IMR-90 (cell line): Measurements from ENCODE around the gene ADCK1. TPM values are rescaled to one million over a fixed set of nuclear protein-coding genes. Genes with fewer than 3 reads are reported as not detected.

ENCODE experiments used
- ATAC-seq: fragments of 200-7000 bp; cut with Tn5 transposase; 2 replicates; pipeline ENCODE4 v1.9.1; 2020; ENCODE audit warnings: low read depth, mild to moderate bottlenecking, moderate library complexity
- BruUV-seq: library from RNA; stranded (reverse); fragments of 400-500 nt; replicated peaks from 2 replicates; lab custom pipeline; 2021; lab: Mats Ljungman, UMichigan
- CTCF ChIA-PET: fragments of 300-600 bp; formaldehyde crosslinking; extraction: SDS; loops from one replicate; lab custom pipeline; 2021; ENCODE audit warnings: antibody characterized with exemption; lab: Yijun Ruan, JAX
- POLR2A ChIA-PET: fragments of 300-600 bp; sonication (Branson Sonifier 250); formaldehyde crosslinking; loops from one replicate; lab custom pipeline; 2022; ENCODE audit warnings: antibody characterized with exemption; ENCODE audit not compliant: unreplicated experiment; lab: Charles Lee
- DNase-seq: peaks from one replicate; pipeline ENCODE4 v3.0.0; 2013
- H2AFZ ChIP-seq: replicated peaks from 2 replicates; pipeline ENCODE3; 2013; ENCODE audit warnings: low read length, mild to moderate bottlenecking; ENCODE audit not compliant: poor library complexity
- H2AK5ac ChIP-seq: 2 replicates; pipeline ENCODE4 v1.6.1; 2013; ENCODE audit warnings: low read depth, low read length, inconsistent platforms
- H2AK9ac ChIP-seq: replicated peaks from 2 replicates; pipeline ENCODE3; 2013; ENCODE audit warnings: mild to moderate bottlenecking, low read depth, low read length, moderate library complexity; ENCODE audit not compliant: poor library complexity
- H2BK120ac ChIP-seq: 2 replicates; pipeline ENCODE4 v1.6.1; 2013; ENCODE audit warnings: low read depth, low read length, inconsistent platforms
- H2BK15ac ChIP-seq: 3 replicates; pipeline ENCODE4 v1.6.1; 2013; ENCODE audit warnings: low read depth, low read length, inconsistent platforms
- H2BK20ac ChIP-seq: 2 replicates; pipeline ENCODE4 v1.6.1; 2013; ENCODE audit warnings: low read depth, mild to moderate bottlenecking, inconsistent platforms, low read length, moderate library complexity
- H2BK5ac ChIP-seq: 2 replicates; pipeline ENCODE4 v1.6.1; 2013; ENCODE audit warnings: mild to moderate bottlenecking, low read depth, low read length, inconsistent platforms; ENCODE audit not compliant: poor library complexity, severe bottlenecking
- H3K14ac ChIP-seq: replicated peaks from 2 replicates; pipeline ENCODE4 v1.6.1; 2013; ENCODE audit warnings: low read depth, low read length, inconsistent platforms
- H3K18ac ChIP-seq: 2 replicates; pipeline ENCODE4 v1.6.1; 2013; ENCODE audit warnings: low read depth, low read length, control low read depth
- H3K23ac ChIP-seq: 2 replicates; pipeline ENCODE4 v1.6.1; 2013; ENCODE audit warnings: low read depth, low read length, inconsistent platforms
- H3K27ac ChIP-seq: 2 replicates; pipeline ENCODE4 v1.5.1; 2013; ENCODE audit warnings: mild to moderate bottlenecking, control low read depth, low read length; ENCODE audit not compliant: insufficient read depth
- H3K27me3 ChIP-seq: 2 replicates; pipeline ENCODE4 v1.6.1; 2013; ENCODE audit warnings: low read length; ENCODE audit not compliant: control insufficient read depth, insufficient read depth
- H3K36me3 ChIP-seq: 2 replicates; pipeline ENCODE4 v1.6.1; 2013; ENCODE audit warnings: low read length, mixed read lengths; ENCODE audit not compliant: control insufficient read depth, insufficient read depth
- H3K4ac ChIP-seq: 2 replicates; pipeline ENCODE4 v1.6.1; 2013; ENCODE audit warnings: low read depth, low read length, inconsistent platforms
- H3K4me1 ChIP-seq: 2 replicates; pipeline ENCODE4 v1.6.1; 2013; ENCODE audit warnings: low read length, mixed read lengths; ENCODE audit not compliant: control insufficient read depth, insufficient read depth
- H3K4me2 ChIP-seq: 2 replicates; pipeline ENCODE4 v1.6.1; 2013; ENCODE audit warnings: low read depth, mild to moderate bottlenecking, control low read depth, low read length, moderate library complexity
- H3K4me3 ChIP-seq: 2 replicates; pipeline ENCODE4 v1.5.1; 2013; ENCODE audit warnings: low read depth, mild to moderate bottlenecking, control low read depth, low read length, moderate library complexity; ENCODE audit not compliant: insufficient read depth
- H3K56ac ChIP-seq: 2 replicates; pipeline ENCODE4 v1.6.1; 2013; ENCODE audit warnings: low read length, inconsistent platforms; ENCODE audit not compliant: insufficient read depth; ENCODE audit errors: extremely low read depth
- H3K79me1 ChIP-seq, 2 experiments: 2 replicates each; pipeline ENCODE4 v1.6.1; 2013; ENCODE audit warnings: low read length in 2 of 2, inconsistent platforms in 1 of 2, low read depth in 1 of 2
- H3K9ac ChIP-seq: 2 replicates; pipeline ENCODE4 v1.6.1; 2013; ENCODE audit warnings: low read depth, low read length, control low read depth
- H3K9me1 ChIP-seq: 2 replicates; pipeline ENCODE4 v1.6.1; 2013; ENCODE audit warnings: low read length, inconsistent platforms; ENCODE audit not compliant: insufficient read depth
- H3K9me3 ChIP-seq: 2 replicates; pipeline ENCODE4 v1.6.1; 2013; ENCODE audit warnings: low read length; ENCODE audit not compliant: control insufficient read depth, insufficient read depth
- H4K20me1 ChIP-seq: 2 replicates; pipeline ENCODE4 v1.6.1; 2013; ENCODE audit warnings: low read length, inconsistent platforms; ENCODE audit not compliant: insufficient read depth
- H4K5ac ChIP-seq: 2 replicates; pipeline ENCODE4 v1.6.1; 2013; ENCODE audit warnings: mild to moderate bottlenecking, low read depth, low read length, control low read depth
- H4K8ac ChIP-seq, 2 experiments: 2 replicates each; pipeline ENCODE4 v1.6.1; 2013; ENCODE audit warnings: low read depth in 2 of 2, low read length in 2 of 2, control low read depth in 1 of 2, inconsistent platforms in 1 of 2
- H4K91ac ChIP-seq: 2 replicates; pipeline ENCODE4 v1.6.1; 2013; ENCODE audit warnings: low read depth, low read length, inconsistent platforms; ENCODE audit not compliant: insufficient read depth
- ELK1 ChIP-seq: fragments of 150-350 bp; IDR thresholded peaks from 2 replicates; pipeline ENCODE4 v1.6.1; 2016; ENCODE audit warnings: low read depth, mild to moderate bottlenecking, low read length, moderate library complexity, borderline replicate concordance
- MAFK ChIP-seq: IDR thresholded peaks from 2 replicates; pipeline ENCODE4 v1.6.1; 2012; ENCODE audit warnings: low read depth, low read length, improper control_type of control experiment
- NFE2L2 ChIP-seq: fragments of 150-350 bp; IDR thresholded peaks from 2 replicates; pipeline ENCODE4 v1.6.1; 2016; ENCODE audit warnings: low read depth, mild to moderate bottlenecking, low read length
- RCOR1 ChIP-seq: IDR thresholded peaks from 2 replicates; pipeline ENCODE4 v1.6.1; 2012; ENCODE audit warnings: mild to moderate bottlenecking, low read length, improper control_type of control experiment; ENCODE audit not compliant: insufficient replicate concordance
- WGBS, 2 experiments: methylation state at CpG; one replicate each; pipeline versions ENCODE4 v1.1.5 to v1.1.7; 2013; ENCODE audit warnings: missing lambda C conversion rate in 2 of 2; ENCODE audit not compliant: insufficient read length in 1 of 2; ENCODE audit errors: extremely low coverage in 2 of 2; 5-methylcytosine and 5-hydroxymethylcytosine counted together
- dilution Hi-C: fragments of 300-500 bp; cut with HindIII; formaldehyde crosslinking; loops from one replicate; pipeline ENCODE4 v1.14.3; 2018; ENCODE audit warnings: low sequenced_read_pairs; ENCODE audit not compliant: unreplicated experiment
- in situ Hi-C: fragments of 300-500 bp; cut with MboI; formaldehyde crosslinking; loops from 3 replicates; pipeline ENCODE4 v1.14.3; 2019; ENCODE audit warnings: low sequenced_read_pairs, inconsistent platforms, mixed read lengths
- intact Hi-C: fragments of 100-400 bp; cut with micrococcal nuclease; formaldehyde crosslinking; loops from 2 replicates; pipeline ENCODE4 v1.10.0; 2022
- polyA plus RNA-seq, 3 experiments: library from polyadenylated mRNA; depleted of rRNA; stranded (reverse); fragments of >200 nt; gene quantifications; 2 replicates each; pipeline ENCODE4 v1.2.3, GENCODE V29; 2012; ENCODE audit warnings: low replicate concordance in 1 of 3
- total RNA-seq: library from RNA; depleted of rRNA; stranded (reverse); fragments of >200 nt; gene quantifications from 2 replicates; pipeline ENCODE4 v1.2.3, GENCODE V29; 2012
- TF ChIP-seq, protein P1 (sequence below): fragments of 150-350 bp; IDR thresholded peaks from 2 replicates; pipeline ENCODE4 v1.6.1; 2017; ENCODE audit warnings: mild to moderate bottlenecking, antibody characterized with exemption, low read length, low read depth

Gene ADCK1
- total and polyA plus RNA-seq, 2 of the 4 experiments (the other 2 are of a cell fraction), result 1.6 to 4.6 TPM

- H4K8ac ChIP-seq, result no peak overlapping the region
- TF ChIP-seq, protein P1, sequence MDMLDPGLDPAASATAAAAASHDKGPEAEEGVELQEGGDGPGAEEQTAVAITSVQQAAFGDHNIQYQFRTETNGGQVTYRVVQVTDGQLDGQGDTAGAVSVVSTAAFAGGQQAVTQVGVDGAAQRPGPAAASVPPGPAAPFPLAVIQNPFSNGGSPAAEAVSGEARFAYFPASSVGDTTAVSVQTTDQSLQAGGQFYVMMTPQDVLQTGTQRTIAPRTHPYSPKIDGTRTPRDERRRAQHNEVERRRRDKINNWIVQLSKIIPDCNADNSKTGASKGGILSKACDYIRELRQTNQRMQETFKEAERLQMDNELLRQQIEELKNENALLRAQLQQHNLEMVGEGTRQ, result no peak
- TF ChIP-seq NFE2L2 (no peak), ELK1 (no peak), MAFK (no peak), RCOR1 (no peak)
- no peak overlapping the region for H3K18ac ChIP-seq
- H3K23ac ChIP-seq, result no peak overlapping the region
- no peaks in the 10 kb centered on the region for H3K27me3 ChIP-seq
- no peaks in the 10 kb centered on the region for H3K4me1 ChIP-seq
- no peak for DNase-seq
- no peak overlapping the region for H2AK9ac ChIP-seq
- H3K9ac ChIP-seq, result no peak overlapping the region
- no peaks in the 10 kb centered on the region for H3K79me1 ChIP-seq
- no peak overlapping the region for H2BK15ac ChIP-seq
- BruUV-seq, result no TSS peak
- H3K14ac ChIP-seq, result no peak overlapping the region
- WGBS, 2 experiments, result 72% methylated on average over 4 of the region's 7 CpGs; no CpG with 5 or more reads in 1 of the 2 experiments
- H3K4ac ChIP-seq, result no peak overlapping the region
- no peak overlapping the region for H2BK120ac ChIP-seq
- no peaks in the 10 kb centered on the region for H3K9me3 ChIP-seq
- dilution Hi-C loops (no loop called here), in situ Hi-C loops (loop anchor here (25.0 kb wide), 2 partner anchors 720 to 970 kb away; no protein-coding TSS in a partner anchor), intact Hi-C loops (loop anchor here (10.0 kb wide), 3 partner anchors 157 to 1037 kb away; no protein-coding TSS in a partner anchor)
- no peak overlapping the region for H2AFZ ChIP-seq
- no peak for ATAC-seq
- H4K20me1 ChIP-seq, result no peaks in the 10 kb centered on the region
- ChIA-PET POLR2A (no interaction called here), CTCF (no interaction called here)
- H2BK5ac ChIP-seq, result no peak overlapping the region
- H3K9me1 ChIP-seq, result no peaks in the 10 kb centered on the region
- H3K56ac ChIP-seq, result no peak overlapping the region
- no peaks in the 10 kb centered on the region for H3K36me3 ChIP-seq
- H3K4me2 ChIP-seq, result no peak overlapping the region
- no peak overlapping the region for H3K4me3 ChIP-seq
- H2BK20ac ChIP-seq, result no peak overlapping the region
- H4K5ac ChIP-seq, result no peak overlapping the region
- H3K27ac ChIP-seq, result no peak overlapping the region
- H2AK5ac ChIP-seq, result no peak overlapping the region
- H4K91ac ChIP-seq, result no peak overlapping the region
Measured at GRCh38 chr14:77867476-77867875, 67.6 kb downstream of the ADCK1 start.
